ENCODE data around the gene TIGD1.

Gene TIGD1

GRCh38 chr2:232521959-232522622 lies 28.3 kb downstream of the TIGD1 start:
- DNase-seq = peak; percentile 7

DNA sequence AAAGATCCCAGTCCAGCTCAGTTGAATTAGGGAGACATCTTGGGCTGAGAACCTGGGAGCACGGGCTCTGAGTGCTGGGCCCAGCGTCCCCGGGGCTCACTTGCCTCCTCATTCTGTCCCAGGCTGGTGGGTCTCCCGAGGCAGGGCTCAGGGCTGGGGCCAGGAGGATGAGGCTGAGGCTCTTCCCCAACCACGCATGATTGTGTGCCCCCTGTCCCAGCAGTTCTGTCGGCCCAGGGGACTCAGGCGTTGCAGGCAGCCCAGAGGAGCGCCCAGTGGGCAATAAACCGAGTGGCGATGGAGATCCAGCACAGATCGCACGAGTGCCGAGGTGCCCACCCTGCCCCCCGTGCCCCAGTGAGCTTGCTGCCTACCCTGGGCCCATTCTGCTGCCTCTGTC lies 29.3 kb downstream of the TIGD1 start:
- DNase-seq = no peak

GRCh38 chr2:232520489-232520888 lies 29.9 kb downstream of the TIGD1 start:
- no peak for DNase-seq

DNA sequence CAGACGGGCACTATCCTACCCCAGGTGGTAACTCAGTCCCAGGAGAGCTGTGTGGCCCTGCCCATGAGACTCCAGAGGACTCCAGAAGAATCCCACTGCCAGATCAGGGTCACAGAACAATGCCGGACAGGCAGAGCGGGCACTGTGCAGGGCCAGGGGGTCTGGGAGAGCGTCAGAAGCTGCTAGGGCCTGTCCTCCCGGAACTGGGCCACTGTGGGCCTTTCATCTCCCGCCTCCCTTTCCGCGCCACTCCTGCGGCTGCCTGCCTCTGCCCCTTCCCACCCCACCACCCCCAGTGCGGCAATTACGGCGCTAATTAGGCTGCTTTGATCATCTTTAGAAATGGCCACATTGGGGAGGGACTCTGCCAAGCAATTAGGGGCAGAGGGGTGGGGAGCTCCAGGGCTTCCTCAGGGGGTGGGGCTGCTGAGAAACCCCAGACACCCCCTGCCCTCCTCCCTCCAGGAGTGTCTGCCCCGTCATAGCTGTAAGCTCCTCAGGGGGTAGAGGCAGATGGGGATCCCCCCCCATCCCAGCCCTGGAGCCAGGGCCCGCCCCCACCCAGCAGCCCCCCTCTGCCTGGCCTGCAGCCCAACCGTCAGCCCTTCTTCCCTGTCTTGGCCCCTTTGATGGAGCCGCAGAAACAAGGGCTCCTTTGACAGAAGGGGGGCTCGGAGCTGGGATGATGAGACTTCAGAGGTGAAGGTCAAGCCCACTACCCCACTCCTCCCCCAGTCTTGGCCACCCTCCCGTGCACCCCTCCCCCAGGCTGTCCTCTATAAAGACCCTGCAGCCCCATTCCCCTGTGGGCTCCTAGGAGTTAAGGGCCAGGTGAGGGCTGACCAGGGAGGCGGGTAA lies 30.5 kb downstream of the TIGD1 start, which contains the start of gene PRSS56:
PRSS56 (plus strand) TSS at position 808 of the 858 bp plus-strand sequence. CDS start 211 bp downstream, outside the sequence.
- DNase-seq = no peak

GRCh38 chr2:232518844-232519243 lies 31.5 kb downstream of the TIGD1 start:
- no peak for DNase-seq

GRCh38 chr2:232516551-232516950 lies 33.8 kb downstream of the TIGD1 start:
- DNase-seq = no peak

GRCh38 chr2:232515639-232516038 lies 34.7 kb downstream of the TIGD1 start:
- DNase-seq = no peak

DNA sequence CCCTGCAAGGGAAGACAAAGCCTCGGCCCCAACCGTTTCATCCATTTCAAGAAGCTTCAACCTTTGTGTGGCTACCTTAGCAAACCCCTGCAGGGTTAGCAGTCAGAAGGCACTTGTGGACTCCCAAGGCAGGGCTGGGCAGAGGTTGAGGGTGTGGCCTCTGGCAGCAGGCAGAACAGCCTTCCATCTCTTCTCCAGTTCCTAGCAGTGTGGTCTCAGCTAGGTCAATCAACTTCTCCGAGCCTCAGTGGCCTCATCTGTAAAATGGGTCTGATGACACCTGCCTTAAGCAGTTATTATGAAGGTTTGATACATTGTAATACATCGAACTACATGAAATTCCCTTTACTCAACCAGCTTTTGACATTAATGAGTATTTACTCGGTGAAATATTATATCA lies 37.0 kb downstream of the TIGD1 start:
- DNase-seq = no peak

DNA sequence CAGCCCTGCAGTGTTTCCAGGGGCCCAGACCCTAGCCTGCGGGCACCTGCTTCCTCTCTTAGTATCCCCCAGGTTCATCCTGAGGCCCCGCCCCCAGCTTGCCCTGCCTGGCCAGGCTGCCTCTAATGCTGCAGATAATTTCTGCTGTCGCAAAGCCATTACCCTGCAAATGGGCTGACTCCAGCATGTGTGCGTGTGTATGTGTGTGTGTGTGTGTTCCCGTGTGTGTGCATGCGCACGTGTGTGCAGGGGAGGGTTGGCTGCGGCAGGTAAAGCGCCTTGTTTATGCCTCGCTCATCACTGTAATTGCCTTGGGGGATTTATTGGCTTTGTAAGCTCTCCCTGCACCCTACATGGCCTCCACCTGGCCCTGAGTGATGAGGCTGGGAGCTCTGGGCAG lies 37.8 kb downstream of the TIGD1 start:
- DNase-seq = no peak

DNA sequence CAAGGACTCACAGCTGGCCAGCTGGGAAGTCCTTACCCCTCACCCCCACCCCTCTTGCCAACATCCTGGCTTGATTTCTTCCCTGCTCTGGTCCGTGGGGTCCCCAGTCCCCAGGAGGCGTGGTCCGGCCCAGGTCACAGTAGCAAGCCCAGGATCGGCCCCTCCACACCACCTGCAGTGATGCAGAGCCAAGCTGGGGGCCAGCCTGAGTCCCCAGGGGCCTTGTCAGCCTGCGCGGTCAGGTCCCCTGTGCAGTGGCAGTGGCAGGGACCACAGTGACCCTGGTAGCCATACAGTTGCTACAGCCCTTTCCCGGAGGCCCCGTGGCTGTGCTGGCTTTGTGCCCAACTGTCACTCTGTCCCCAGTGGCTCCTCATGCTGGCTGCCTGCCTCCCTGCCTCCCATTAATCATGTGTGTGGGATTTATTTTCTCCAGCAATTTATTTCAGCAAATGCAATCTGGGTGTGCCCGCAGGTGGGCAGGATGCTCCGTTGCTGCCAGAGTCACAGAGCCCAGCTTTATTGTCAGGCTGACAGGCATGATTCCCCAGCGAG lies 38.9 kb downstream of the TIGD1 start:
- DNase-seq = peak; percentile 6

DNA sequence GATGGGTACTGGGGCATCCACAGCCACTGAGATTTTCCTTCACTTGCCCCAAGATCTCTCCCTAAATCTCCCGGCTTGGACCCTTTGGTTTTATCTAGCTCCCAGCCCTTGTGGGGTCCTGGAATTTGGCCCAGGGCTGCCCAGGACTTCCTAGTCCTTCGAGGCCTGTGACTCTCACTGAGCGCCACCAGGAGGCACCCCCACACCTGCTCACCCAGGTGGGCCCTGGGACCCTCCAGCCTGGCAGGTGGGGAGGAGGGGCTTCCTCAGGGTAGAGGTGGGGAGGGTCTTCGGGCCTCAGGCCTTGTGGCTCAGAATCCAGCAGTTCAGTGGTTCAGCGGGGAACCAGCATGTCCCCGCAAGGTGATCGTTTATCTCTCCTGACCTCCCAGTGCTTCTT lies 42.1 kb downstream of the TIGD1 start:
- no peak for DNase-seq

DNA sequence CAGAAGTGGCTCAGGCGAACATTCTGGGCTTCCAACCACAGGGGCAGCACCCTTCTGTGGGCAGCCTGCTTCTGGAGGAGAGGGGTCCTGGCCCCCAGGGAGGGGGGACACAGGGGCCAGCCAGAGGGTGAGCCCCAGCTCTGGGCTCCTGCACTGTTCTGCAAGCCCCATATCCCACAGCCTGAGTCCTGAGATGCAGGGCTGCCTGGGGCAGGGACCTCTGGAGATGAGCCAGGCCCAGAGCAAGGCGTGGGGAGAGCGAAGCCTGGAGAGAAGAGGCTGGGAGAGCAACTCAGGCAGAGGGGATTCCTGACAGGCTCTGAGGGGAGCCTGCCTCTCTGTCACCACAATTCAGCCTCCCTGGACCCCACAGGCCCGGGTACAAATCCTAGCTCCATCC lies 43.6 kb downstream of the TIGD1 start:
- no peak for DNase-seq

GRCh38 chr2:232505856-232506255 lies 44.5 kb downstream of the TIGD1 start:
- no peak for DNase-seq

DNA sequence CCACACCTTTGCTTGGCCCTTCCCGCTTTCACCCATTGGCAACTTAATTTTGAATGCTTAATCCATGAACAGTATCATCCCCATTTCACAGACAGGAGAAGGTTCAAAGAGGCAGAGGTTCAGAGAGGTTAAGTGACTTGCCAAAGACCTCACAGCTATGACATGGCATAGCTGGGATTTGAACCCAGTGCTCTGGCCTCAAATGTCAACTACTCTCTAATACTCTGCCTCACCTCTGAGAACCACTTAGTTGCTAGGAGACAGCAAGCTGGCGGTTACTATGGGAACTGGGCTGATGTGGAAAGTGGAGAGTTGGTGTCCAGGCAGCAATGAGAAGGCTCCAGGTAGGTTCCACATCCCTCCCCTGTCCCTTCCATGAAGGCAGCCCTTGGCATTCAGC lies 45.9 kb downstream of the TIGD1 start:
- peak; percentile 64 for DNase-seq

GRCh38 chr2:232503809-232504323 lies 46.5 kb downstream of the TIGD1 start:
- no peak for DNase-seq

GRCh38 chr2:232502911-232503808 lies 47.2 kb downstream of the TIGD1 start:
- DNase-seq = peak; percentile 25

DNA sequence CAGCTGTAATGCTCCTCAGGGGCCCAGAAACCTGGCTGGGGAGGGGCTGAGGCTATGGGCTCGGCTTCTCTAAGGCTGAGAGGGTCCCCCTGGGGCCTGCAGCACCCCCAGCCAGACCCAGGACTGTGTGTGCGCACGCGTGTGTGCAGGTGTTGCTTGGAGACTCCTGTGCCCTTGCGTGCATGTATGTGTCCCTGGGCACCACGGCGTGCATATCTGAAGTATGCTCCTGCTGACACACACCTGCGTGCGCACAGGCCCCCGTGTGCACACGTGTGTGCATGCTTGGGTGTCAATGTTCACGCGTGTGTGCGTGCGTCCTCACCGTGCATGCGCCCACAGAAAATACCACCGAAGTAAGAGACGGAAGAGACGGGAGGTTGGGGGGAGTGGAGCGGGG lies 47.8 kb downstream of the TIGD1 start:
- peak; percentile 32 for DNase-seq

DNA sequence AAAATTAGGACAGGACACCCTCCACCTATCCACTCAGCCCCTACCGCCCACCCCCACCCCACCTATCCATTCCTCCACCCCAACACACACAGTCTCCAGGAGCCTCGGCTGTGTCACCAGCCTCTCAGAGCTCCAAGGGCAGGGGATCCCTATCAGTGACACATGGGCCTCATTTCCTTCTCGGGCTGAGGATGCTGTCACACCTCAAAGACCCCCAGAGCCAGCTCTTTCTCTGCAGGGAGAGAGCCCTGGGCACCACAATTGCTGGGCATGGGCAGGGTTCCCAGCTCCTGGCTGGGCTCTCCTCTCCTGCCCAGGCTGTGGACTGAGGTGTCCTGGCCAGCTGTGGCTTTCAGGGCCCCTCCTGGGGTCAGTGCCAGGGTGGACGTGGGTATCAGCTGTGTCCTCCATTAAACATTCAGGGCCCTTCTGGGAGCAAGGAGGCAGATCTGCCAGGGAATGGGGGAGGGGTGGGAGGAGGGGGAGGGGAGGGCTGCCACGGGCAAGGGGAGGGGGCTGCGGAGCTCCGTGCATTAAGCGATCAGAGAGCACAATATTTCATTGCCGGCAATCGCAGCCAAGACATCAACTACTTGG lies 48.5 kb downstream of the TIGD1 start:
- DNase-seq = no peak

- no peak for DNase-seq
These were observed 49.0 kb downstream of the TIGD1 start for GRCh38 chr2:232501331-232501771.

- no peak for DNase-seq
These were observed 51.9 kb downstream of the TIGD1 start for GRCh38 chr2:232498452-232498851.

Measured in DMS79 treated with DMSO at 0.1 percent for 48 hours (cell line).